Measurements from ENCODE around the gene INTS15.
"Not testable (repeated sequence)": the region's sequence is repeated elsewhere in the genome, so short reads cannot be mapped to it uniquely, and the experiment has no call there.

INTS15 gene

DNA sequence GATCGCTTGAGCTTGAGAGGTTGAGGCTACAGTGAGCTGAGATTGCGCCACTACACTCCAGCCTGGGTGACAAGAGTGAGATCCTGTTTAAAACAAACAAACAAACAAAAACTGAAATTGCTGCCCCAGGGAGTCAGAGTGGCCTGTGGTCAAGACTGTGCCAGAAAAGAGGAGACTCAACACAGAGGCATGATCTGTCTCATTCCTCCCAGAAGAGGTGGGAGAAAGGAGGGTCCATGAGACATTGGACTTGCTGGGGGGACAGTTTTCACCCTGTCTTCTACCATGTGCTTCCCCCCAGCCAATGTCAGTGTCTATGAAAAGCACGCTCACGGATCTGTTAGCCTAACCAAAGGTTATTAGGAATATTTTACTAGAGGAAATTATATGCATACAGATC lies 28.8 kb downstream of the INTS15 start:
- no peak for DNase-seq (ENCODE audit: low spot score)

GRCh38 chr7:6619961-6620360 lies 30.1 kb downstream of the INTS15 start:
- DNase-seq (ENCODE audit: low spot score) = no peak

GRCh38 chr7:6621195-6622133 lies 31.6 kb downstream of the INTS15 start:
- DNase-seq (ENCODE audit: low spot score) = no peak

GRCh38 chr7:6622134-6622710 lies 32.4 kb downstream of the INTS15 start:
- DNase-seq (ENCODE audit: low spot score) = no peak

GRCh38 chr7:6623589-6624245 lies 33.9 kb downstream of the INTS15 start:
- no peak for DNase-seq (ENCODE audit: low spot score)

GRCh38 chr7:6624246-6624611 lies 34.4 kb downstream of the INTS15 start:
- no peak for DNase-seq (ENCODE audit: low spot score)

- DNase-seq (ENCODE audit: low spot score) = no peak
Observed at GRCh38 chr7:6628045-6628444, 38.2 kb downstream of the INTS15 start.

GRCh38 chr7:6630007-6630849 lies 40.4 kb downstream of the INTS15 start:
- DNase-seq (ENCODE audit: low spot score) = no peak

DNA sequence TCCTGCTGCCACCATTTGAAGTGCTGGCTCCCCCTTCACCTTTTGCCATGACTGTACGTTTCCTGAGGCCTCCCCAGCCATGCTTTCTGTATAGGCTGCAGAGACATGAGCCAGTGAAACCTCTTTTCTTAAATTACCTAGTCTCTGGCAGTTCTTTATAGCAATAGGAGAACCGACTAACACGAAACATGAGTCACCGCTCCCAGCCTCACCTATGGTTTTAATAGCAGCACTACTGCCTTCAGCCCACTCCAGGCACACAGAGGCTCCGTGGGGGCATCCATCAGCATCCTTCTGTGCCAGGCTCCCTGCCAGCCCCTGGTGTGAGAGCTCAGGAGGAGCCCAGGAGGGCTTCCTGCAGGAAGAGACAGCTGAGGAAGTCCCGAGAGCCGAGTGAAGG lies 41.8 kb downstream of the INTS15 start:
- DNase-seq (ENCODE audit: low spot score) = no peak

DNA sequence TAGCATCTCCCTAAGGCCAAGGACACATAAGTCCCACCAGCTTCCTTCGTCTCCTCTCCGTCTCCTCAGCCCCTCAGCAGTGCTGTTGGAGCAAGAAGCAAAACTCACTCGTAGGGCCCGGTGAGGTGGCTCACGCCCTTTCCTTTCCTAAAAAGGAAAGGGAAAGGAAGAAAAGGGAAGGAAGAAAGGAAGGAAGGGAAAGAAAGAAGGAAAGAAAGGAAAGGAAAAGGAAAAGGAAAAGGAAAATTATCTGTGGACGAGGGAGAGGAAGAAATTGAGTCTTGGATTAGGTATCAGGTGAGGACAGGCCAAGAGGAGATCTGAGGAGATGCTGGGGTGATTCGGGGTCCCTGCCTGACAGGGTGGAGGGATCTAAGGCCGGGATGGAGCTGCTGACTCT lies 44.2 kb downstream of the INTS15 start:
- no peak for DNase-seq (ENCODE audit: low spot score)

GRCh38 chr7:6634971-6635370 lies 45.1 kb downstream of the INTS15 start:
- DNase-seq (ENCODE audit: low spot score) = not testable (repeated sequence)

DNA sequence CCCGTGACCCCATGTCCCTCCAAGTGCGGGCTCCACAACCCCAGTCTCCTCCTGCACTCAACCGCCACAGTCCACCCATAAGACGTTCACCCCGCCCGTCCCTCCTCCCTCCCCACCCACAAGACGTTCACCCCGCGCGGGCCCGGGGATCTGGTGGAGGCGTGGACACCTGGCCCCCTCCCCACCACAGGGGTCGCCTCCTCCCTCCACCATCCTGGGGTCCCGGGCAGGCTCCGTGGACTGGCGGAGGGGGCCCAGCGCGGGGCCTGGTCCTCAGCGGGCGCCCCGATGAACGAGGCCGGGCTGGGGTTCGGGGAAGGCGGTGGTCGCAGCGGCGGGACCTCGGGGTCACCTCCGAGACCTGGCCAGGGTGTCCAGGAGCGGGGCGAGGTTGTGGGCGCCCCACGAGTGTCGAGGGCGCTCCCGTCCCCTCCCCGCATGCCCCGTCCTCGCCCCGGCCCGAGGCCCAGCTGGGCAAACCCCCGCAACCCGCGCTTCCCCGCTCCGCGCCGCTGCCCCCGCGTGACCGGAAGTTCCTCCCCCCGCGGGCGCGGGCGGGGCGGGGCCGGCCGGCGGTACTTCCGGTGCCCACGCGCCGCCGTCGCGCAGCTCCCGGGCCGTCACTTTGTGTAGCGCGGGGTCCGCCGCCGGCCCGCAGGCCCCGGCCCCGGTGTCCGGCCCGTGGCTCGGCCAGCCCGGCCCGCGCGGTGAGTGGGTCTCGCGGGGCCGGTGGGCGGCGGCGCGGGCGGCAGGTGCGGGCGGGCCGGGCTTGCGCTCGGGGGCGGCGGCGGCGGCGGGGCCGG lies 47.1 kb downstream of the INTS15 start, which contains the start of gene ZNF316:
Gene ZNF316, plus strand, starts transcription at position 578 of the 803 bp plus-strand sequence. CDS start 5,092 bp downstream, outside the sequence.
- DNase-seq (ENCODE audit: low spot score) = peak; percentile 34

GRCh38 chr7:6637544-6638229 lies 47.9 kb downstream of the INTS15 start:
- peak; percentile 47 for DNase-seq (ENCODE audit: low spot score)

DNA sequence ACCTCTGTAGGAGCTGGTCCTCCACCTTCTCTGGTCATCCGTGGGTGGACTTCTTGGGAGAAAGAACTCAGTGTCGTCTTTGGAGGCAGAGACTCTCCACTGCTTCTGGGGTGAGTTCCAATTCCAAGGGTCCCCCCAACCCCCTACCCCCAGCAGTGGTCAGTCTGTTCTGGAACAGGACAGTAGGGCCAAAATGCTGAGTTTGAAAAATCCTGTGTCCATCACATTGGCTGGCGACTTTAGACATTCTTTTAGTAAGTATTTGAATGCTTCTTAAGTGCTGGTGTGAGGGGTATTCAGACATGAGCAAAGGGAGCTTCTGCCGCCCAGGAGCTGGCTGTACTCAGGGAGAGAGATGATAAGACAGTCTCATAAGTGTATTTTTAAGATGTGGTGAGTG lies 49.2 kb downstream of the INTS15 start:
- no peak for DNase-seq (ENCODE audit: low spot score)

DNA sequence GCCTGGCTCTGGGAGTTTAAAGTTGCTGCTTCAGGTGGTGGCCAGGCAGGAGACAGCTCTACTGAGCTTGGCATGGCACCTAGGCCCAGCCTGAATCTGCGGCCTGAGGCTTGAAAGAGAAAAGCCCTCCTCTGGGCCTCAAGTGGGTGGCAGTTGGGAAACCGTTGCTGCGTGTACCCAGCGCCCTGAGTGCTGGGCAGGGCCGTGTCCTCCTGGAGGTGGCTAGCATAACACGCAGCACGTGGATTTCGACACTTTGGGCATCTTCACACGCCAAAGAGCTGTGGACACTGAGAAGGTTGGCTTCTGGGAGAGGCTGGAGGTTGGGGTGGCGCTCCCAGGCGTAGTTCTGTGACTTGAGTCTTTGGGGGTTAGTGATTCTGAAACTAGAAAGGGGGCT lies 49.8 kb downstream of the INTS15 start:
- no peak for DNase-seq (ENCODE audit: low spot score)

- no peak for DNase-seq (ENCODE audit: low spot score)
Observed at GRCh38 chr7:6640246-6640721, 50.5 kb downstream of the INTS15 start.

DNA sequence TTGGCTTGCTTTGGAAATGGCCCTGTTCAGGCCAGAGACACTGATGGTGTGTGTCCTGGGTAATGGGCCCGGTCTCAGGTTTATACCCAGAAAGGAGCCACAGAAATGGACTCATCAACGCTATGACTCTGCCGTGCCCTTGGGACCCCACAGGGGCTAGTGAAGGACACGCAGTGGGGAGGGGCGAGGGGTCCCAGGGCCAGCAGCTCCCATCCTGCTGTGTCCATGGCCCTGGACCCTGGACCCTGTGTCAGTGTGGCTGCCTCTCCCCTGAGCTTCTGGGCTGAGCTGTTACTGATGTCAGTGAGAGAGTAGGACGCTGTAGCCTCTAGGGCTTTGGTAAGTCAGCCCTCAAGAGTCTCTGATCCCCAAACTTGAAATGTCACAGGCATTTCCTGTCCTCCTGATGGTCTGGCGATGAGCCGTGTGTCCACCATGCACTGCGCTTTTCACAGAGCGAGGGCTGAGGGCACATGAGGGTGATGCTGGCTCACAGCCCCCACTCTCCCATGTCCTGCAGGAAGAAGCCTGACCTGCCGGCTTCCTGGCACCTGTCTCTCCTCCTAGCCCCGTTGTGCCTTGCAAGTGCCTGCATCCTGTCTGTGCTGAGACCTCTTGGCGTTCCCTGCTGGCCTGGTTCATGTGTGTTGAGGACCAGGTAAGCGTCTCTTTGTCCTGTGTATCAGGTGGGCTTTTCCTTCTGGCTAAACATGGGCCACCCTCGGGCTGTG lies 51.6 kb downstream of the INTS15 start:
- DNase-seq (ENCODE audit: low spot score) = no peak

GRCh38 chr7:6642239-6642839 lies 52.5 kb downstream of the INTS15 start:
- DNase-seq (ENCODE audit: low spot score) = no peak

Data from SW480 (cell line).